DND-41 (cell line): ENCODE results near the gene CTNNBL1.

Experiments used
- ATAC-seq: fragments of 200-7000 bp; cut with Tn5 transposase; 3 replicates; pipeline ENCODE4 v1.9.1; 2021; ENCODE audit warnings: low read depth; ENCODE audit not compliant: insufficient read depth
- DNase-seq: peaks from one replicate; pipeline ENCODE4 v3.0.0-alpha.2; 2020
- H2AFZ ChIP-seq: 2 replicates; pipeline ENCODE4 v1.6.0; 2012; ENCODE audit warnings: low read depth, low read length
- H3K27ac ChIP-seq: 2 replicates; pipeline ENCODE4 v1.5.1; 2012; ENCODE audit warnings: low read length, inconsistent platforms
- H3K27me3 ChIP-seq: fragments of 200-600 bp; sonication (generic); 2 replicates; pipeline ENCODE4 v1.6.0; 2012; ENCODE audit warnings: low read length, mild to moderate bottlenecking, inconsistent platforms; ENCODE audit not compliant: insufficient read depth, poor library complexity
- H3K36me3 ChIP-seq: 2 replicates; pipeline ENCODE4 v1.5.1; 2012; ENCODE audit warnings: low read length, inconsistent platforms; ENCODE audit not compliant: insufficient read depth
- H3K4me1 ChIP-seq: 2 replicates; pipeline ENCODE4 v1.5.1; 2012; ENCODE audit warnings: mild to moderate bottlenecking, low read length; ENCODE audit not compliant: insufficient read depth
- H3K4me2 ChIP-seq: 2 replicates; pipeline ENCODE4 v1.6.0; 2012; ENCODE audit warnings: mild to moderate bottlenecking, moderate library complexity, low read length, inconsistent platforms; ENCODE audit not compliant: insufficient read depth
- H3K4me3 ChIP-seq, 2 experiments: fragments of 200-600 bp in 1 of 2; shearing (Covaris generic) in 1 of 2; 2 replicates each; pipeline ENCODE4 v1.5.1; 2012 to 2016; ENCODE audit warnings: inconsistent platforms in 2 of 2, low read length in 2 of 2, mild to moderate bottlenecking in 2 of 2, low read depth in 1 of 2, moderate library complexity in 1 of 2
- H3K79me2 ChIP-seq: 2 replicates; pipeline ENCODE4 v1.6.0; 2012; ENCODE audit warnings: low read length, inconsistent platforms; ENCODE audit not compliant: insufficient read depth
- H3K9ac ChIP-seq: 2 replicates; pipeline ENCODE4 v1.6.0; 2012; ENCODE audit warnings: low read depth, mild to moderate bottlenecking, inconsistent platforms, low read length, moderate library complexity
- H3K9me3 ChIP-seq: 2 replicates; pipeline ENCODE4 v1.5.1; 2012; ENCODE audit warnings: low read length, moderate library complexity, mild to moderate bottlenecking, inconsistent platforms; ENCODE audit not compliant: insufficient read depth, severe bottlenecking
- H4K20me1 ChIP-seq: 2 replicates; pipeline ENCODE4 v1.6.0; 2012; ENCODE audit warnings: low read length; ENCODE audit not compliant: insufficient read depth
- CTCF ChIP-seq: IDR thresholded peaks from 2 replicates; pipeline ENCODE4 v1.5.1; 2012; ENCODE audit warnings: borderline replicate concordance, low read length, moderate library complexity, mild to moderate bottlenecking; ENCODE audit not compliant: poor library complexity, severe bottlenecking; ENCODE audit errors: extremely low read depth
- EZH2 ChIP-seq: IDR thresholded peaks from 3 replicates; pipeline ENCODE4 v1.6.1; 2012; ENCODE audit warnings: borderline replicate concordance, low read depth, mild to moderate bottlenecking, moderate library complexity, low read length, inconsistent platforms; ENCODE audit not compliant: severe bottlenecking

The CTNNBL1 gene

GRCh38 chr20:37734228-37734985, 40.6 kb downstream of the CTNNBL1 start:
- DNase-seq = no peak
- TF ChIP-seq EZH2 (no peak), CTCF (no peak)
- ATAC-seq = no peak
- H3K4me1 ChIP-seq = no peaks in the 10 kb centered on the region
- peaks cover 22% of the 10 kb centered on the region; the same call in 1 of the 2 replicates for H4K20me1 ChIP-seq
- H3K4me3 ChIP-seq = no peak overlapping the region
- H3K4me2 ChIP-seq = no peak overlapping the region
- H3K27ac ChIP-seq = no peak overlapping the region
- H3K36me3 ChIP-seq = peaks cover 70% of the 10 kb centered on the region
- no peaks in the 10 kb centered on the region for H3K27me3 ChIP-seq
- H3K79me2 ChIP-seq = peaks cover 13% of the 10 kb centered on the region
- no peak overlapping the region for H2AFZ ChIP-seq
- H3K9me3 ChIP-seq = no peaks in the 10 kb centered on the region
- no peak overlapping the region for H3K9ac ChIP-seq

- Histone ChIP-seq H4K20me1 (peaks cover 13% of the 10 kb centered on the region; the same call in 1 of the 2 replicates), H3K27me3 (no peaks in the 10 kb centered on the region), H3K9me3 (no peaks in the 10 kb centered on the region), H3K4me3 (no peak overlapping the region), H3K36me3 (peaks cover 78% of the 10 kb centered on the region), H3K4me2 (no peak overlapping the region), H3K27ac (no peak overlapping the region), H3K79me2 (peaks cover 2% of the 10 kb centered on the region), H2AFZ (no peak overlapping the region), H3K9ac (no peak overlapping the region), H3K4me1 (no peaks in the 10 kb centered on the region)
- no peak for DNase-seq
- no peak for TF ChIP-seq EZH2
- no peak for TF ChIP-seq CTCF
- ATAC-seq = no peak
Measured at GRCh38 chr20:37735541-37735940, 41.7 kb downstream of the CTNNBL1 start.

GRCh38 chr20:37736132-37736531, 42.3 kb downstream of the CTNNBL1 start:
- Histone ChIP-seq H3K9me3 (no peaks in the 10 kb centered on the region), H3K36me3 (peaks cover 78% of the 10 kb centered on the region), H3K79me2 (no peaks in the 10 kb centered on the region; the same call in 1 of the 2 replicates), H3K27ac (no peak overlapping the region), H3K9ac (no peak overlapping the region), H3K4me2 (no peak overlapping the region), H3K27me3 (no peaks in the 10 kb centered on the region), H4K20me1 (peaks cover 12% of the 10 kb centered on the region; the same call in 1 of the 2 replicates), H3K4me3 (no peak overlapping the region), H2AFZ (no peak overlapping the region), H3K4me1 (no peaks in the 10 kb centered on the region)
- no peak for ATAC-seq
- no peak for DNase-seq
- TF ChIP-seq EZH2 = no peak
- no peak for TF ChIP-seq CTCF
